CD4-positive, alpha-beta T cell treated with Interleukin-10 for 1 hour (primary cell): ENCODE data around the gene CWC27.
"Not testable (repeated sequence)": the region's sequence is repeated elsewhere in the genome, so short reads cannot be mapped to it uniquely, and the experiment has no call there.

ENCODE experiments used
- DNase-seq: peaks from one replicate; pipeline ENCODE4 v3.0.0-alpha.2; 2020

CWC27 gene

DNA sequence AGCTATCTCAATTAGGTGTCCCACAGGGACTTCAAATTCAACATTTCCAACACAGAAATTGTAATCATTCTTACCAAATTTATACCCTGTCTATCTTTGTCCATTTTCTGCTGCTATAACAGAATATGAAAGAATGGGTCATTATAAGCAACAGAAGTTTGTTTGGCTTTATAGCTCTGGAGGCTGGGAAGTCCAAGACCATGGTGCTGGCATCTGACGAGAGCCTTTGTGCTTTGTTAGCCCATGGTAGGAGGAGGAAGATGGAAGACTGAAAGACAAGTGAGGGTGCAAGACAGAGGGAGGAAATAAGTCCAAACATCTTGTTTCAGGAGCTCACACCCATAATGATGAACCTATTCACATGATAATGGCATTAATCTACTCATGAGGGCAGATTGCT lies 72.2 kb downstream of the CWC27 start:
- no peak for DNase-seq

DNA sequence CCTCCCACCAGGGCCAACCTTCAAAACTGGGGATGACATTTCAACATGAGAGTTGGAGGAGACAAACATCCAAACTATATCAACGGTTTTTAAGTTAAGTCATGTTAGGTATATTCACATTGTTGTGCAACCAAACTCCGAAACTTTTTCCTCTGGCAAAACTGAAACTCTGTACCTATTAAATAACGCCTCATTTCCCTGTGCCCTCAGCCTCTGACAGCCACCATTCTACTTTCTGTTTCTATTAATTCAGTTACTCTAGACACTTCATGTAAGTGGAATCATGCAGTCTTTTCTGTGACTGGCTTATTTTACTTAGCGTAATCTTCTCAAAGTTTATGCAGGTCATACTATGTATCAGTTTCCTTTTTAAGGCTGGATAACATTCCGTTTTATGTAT lies 85.0 kb downstream of the CWC27 start:
- DNase-seq: no peak

DNA sequence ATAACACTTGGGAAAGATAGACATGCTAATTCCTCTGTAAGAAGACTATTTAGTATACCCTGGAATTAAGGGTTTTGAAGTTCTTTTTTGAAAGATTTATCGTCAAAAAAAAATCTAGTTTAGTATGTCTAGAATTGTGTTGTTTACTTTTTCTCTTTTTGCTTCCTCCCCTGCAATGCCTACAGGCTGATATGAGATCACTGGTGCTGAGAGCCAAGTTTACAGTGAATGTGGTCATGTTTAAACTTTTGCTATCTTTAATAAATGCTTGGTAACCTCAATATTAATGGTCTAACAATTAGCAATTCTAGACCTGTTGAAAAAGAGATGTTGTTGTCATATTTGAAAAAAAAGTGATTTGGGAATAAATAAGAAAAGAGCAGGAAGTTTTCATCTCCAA lies 86.1 kb downstream of the CWC27 start:
- no peak for DNase-seq

DNA sequence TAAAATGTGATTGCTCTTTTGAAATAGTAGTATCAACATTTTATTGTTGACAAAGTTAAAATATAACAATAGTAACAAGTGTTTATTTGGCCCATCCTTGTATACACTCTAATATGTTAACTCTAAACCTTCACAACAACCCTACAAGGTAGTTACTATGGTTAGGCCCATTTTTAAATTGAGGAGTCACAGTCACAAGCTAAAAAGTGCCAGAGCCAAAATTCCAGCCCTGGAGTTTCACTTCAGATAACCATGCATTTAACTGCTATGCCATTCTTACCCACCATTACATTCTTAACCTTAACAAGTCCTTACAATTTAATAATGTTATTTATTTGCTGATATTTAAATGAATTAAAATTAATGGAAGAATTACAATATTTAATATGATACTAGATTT lies 91.2 kb downstream of the CWC27 start:
- DNase-seq: no peak

DNA sequence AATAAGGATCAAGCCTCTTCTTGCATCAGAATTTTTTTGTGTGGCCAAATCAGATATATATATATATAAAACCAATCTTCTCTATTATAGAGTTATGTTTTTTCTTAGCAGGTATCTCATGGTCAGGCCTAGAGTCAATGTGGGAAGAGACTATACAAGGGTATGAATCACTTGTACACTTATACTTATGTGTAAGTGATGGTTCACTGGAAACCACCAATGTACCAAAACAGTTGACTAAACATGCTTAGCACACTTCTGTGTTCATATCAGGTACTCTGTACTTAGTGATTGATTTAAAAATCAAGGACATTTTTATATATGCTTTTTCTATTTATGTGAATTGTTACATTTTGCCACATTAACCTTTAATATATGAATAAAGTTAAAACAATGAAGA lies 92.6 kb downstream of the CWC27 start:
- DNase-seq: no peak

DNA sequence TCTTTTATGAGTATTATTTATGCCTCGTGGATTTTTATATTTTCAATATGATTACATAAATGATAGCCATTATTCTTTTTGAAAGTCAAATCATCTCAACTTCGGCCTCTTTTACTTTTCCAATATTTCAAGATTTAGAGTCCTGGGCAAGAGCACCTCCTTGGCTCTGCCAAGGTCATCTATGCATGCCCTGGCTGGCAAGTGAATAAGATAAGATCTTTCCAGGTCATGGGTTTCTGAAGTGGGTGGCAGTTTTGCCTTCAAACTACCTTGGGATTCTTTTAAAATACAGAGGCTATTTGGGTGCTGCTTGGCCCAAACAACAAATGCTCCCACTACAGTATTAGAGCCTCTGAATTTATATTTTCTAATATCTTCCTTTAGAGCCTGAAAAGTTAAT lies 95.4 kb downstream of the CWC27 start:
- no peak for DNase-seq

DNA sequence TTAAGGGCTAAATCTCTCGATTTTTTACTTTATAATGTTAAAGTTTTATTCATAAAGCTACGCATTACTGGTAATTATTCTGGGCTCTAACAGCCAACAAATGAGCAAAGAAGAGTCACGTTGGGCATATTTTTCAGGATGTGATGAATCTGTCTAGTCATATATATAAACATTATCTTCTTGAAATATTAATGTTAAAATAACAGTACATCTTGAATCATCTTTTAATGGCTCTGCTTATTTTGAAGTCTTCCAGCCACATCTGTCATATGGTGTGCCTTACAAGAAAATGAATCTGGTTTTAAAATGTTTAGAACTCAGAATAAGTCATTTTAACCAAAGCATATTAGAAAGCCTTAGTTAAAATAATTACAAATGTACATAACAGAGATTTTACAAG lies 96.9 kb downstream of the CWC27 start:
- DNase-seq: no peak

DNA sequence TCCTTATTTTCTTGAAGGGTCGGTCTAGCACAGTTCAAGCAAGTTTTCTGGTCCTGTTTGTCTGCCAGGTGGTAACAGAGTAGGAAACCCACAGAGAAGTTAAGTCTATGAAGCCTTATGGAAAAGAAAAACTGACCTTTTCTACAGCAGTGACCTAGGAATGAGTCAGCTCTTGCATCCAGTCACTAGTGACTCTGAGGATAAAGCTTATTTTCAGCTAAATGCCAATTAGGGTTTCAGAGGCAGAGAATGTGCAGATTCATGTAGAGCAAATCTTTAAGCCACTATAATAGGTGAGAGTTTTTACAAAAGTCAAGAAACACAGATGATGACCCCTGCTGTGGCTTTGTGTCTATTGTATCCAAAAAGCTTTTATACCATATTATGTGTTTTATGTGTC lies 100.7 kb downstream of the CWC27 start:
- no peak for DNase-seq

DNA sequence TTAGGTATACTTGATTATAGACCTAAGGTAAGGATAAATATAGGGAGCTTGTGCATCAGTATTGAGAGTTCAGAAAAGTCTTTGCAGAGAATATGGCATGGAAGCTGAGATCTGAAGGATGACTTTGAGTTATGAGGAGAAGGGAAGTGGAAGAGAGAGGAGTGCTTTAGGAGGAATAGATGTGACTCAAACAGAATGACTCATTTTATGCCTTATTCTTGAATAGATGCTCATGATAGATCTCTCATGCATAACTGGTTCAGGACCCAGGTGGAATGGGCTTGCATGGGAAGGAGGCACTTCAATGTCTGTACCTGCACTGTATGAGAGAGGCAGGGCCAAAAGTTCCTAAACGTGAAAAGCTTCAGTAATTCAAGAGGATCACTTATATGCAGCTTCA lies 103.3 kb downstream of the CWC27 start:
- DNase-seq: no peak

DNA sequence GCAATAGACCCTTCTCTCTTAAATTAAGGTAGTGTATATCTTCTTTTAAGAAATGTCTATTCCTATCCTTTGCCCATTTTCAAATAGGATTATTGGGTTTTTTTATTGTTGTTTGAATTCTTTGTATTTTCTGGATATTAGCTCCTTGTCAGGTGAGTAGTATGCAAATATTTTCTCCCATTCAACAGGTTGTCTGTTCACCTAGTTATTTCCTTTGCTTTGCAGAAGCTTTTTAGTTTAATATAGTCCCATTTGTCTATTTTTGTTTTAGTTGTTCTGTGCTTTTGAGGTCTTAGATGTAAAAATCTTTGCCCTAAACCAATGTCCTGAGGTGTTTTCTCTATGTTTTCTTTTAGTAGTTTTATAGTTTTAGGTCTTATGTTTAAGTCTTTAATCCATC lies 104.7 kb downstream of the CWC27 start:
- DNase-seq: no peak

DNA sequence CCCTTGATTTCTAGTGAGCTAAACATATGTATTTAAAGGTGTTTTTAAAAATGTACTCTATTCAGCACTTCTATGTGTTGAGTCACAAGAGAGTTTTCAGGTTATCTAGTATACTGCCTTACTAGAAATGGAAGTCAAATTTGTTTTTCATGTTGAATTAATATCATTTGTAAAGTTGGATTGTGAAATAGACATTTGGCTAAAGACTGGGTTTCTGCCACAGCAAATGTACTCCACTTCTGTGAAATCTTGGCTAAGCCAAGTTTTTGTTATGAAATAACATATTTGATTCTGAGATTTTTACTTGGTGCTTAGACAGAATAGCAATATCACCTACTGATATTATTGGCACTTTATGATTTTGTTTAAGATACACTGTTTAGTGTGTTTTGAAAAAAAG lies 106.0 kb downstream of the CWC27 start:
- DNase-seq: no peak

DNA sequence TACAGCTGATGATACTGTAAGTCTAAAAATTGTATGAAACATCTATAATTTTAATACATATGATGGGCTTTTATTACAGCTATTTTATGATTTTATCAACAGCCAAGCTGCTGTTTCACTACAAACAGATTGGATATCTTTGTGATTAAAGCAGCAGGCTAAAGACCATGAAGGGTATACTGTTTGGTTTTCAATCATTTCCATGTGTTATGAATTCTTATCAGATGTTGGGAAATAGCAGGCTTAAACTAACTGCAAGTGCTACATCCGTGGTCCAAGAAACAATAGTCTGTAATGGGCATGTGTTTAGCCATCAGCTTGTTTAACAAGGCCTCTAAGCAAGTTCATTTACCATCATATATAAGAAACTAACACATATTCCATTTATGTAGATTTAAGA lies 107.5 kb downstream of the CWC27 start:
- DNase-seq: no peak

DNA sequence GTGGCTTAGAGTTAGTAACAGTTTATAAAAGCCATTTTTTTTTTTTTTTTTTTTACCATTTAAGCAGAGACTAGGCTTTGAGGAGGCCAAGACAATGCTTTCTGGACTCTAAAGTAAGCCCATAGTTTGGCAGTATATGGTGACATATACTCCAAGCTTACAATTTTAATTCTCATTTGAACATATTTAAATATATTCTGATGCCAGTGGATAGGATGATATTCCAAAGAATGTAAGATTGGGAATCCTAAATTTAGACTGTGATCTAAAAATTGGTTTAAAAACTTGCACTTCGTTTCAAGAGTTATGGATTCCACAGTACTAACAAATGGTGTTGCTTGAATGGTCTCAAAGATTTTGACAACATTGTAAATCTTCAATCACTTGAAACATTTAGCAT lies 112.1 kb downstream of the CWC27 start:
- DNase-seq: no peak

DNA sequence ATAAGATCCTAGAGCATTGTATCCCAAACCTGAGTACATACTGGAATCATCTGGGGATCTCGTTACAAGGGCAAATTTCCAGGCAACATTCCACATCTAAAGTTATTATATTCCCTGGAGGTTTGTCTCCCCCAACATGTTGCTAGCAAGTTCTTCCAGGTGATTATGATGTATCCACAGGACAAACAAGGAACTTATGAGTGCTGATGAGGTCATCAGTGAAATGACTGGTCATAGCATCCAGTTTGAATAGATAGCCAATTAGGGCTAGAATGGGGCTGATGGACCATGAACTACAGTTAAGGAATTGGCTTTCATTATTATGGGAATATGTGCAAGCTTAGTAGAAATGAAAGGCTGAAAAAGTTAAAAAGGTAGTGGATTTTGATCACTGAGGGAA lies 115.2 kb downstream of the CWC27 start:
- DNase-seq: no peak

DNA sequence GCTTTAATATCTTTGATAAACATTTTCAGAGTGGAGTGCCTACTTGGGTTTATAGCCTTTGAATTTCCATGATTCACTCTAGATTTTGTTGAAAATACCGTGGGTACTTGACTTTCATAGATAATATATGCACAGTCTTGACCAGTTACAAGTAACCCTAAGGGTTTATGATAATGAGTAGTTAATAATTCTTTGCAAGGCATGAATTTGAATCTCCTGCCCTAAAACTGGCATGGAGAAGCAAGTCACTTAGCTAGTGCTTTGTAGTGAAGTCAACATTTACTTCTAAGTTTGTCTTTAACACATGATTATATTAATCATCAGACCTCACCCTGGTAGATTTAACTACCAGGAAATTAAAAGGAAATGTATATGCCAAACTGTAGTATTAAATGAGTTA lies 115.8 kb downstream of the CWC27 start:
- no peak for DNase-seq

DNA sequence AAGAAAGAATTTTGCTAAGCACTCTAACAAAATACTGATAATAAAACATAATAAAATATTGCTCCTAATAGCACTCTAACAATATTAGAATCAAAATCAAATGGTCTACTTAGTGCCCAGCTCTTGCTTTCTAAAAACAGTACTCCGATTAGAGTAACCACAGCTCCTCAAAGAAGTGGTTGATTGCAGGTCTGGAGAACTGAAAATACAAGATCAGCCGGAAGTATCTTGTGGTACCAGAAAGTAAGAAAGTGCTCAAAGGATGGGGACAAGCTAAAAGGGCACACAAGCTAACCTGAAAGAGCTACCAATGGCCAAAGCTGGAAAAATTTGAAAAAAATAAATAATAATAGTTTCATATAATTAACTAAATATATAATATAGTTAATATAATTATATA lies 119.2 kb downstream of the CWC27 start:
- no peak for DNase-seq

DNA sequence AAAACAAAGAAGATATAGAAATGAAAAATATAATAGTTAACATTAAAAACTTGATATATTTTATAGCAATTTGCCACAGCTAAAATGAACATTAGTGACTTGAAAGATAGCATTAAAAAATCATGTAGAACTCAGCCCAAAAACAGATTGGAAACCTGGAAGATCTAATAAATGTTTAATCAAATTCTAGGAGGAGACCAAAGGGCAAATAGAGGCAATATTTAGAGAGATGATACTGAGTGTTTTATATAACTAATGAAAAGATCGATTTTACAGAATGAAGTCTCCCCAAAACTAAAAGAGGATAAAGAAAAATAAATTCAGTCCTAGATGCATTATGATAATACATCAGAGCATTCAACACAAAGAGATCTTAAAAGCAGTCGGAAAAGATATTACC lies 127.0 kb downstream of the CWC27 start:
- no peak for DNase-seq

DNA sequence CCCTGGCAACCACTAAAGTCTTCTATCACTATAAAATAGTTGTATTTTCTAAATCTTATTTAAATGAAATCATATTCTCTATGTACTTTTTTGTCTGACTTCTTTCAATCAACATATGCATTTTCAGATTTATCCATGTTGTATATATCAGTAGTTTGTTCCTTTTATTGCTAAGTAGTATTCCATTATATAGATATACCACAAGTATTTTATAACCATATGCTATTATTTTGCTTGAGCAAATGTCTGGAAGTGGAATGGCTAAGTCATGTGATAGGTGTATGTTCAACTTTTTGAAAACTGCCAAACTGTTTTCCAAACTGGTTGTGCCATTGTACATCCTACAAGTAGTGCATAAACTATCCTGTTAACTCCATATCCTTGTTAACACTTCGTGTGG lies 131.1 kb downstream of the CWC27 start:
- no peak for DNase-seq

DNA sequence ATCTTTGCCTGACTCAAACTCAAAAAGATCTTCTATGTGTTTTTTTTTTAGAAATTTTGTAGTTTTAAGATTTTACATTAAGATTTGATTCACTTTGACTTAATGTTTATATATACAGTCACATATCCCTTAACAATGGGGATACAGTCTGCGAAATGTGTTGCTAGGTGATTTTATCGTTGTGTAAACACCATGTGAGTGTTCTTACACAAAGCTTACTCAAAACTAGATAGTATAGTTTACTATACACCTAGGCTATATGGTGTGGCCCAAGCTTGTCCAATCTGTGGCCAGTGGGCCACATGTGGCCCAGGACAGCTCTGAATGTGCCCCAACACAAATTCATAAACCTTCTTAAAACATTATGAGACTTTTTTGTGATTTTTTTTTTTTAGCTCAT lies 131.9 kb downstream of the CWC27 start:
- DNase-seq: no peak

DNA sequence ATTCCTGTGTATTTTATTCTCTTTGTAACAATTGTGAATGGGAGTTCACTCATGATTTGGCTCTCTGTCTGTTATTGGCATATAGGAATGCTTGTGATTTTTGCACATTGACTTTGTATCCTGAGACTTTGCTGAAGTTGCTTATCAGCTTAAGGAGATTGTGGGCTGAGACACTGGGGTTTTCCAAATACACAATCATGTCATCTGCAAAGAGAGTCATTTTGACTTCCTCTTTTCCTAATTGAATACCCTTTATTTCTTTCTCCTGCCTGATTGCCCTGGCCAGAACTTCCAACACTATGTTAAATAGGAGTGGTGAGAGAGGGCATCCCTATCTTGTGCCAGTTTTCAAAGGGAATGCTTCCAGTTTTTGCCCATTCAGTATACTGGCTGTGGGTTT lies 138.7 kb downstream of the CWC27 start:
- DNase-seq: not testable (repeated sequence)

DNA sequence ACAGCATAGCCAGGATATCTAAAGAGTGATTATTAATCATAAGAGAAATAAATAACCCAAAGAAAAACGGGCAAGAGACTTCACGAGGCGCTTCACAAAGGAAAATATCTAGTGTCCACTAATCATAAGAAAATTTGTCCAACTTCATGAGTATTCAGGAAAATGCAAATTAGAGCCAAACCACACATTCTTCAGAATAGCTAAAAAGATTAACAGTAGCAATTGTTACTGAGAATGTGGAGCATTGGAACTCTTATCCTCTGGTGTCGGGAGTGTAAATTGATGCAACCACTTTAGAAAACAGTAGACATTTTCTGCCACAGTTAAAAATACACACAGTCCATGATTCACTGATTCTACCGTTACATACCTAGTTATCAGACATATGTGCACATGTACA lies 145.7 kb downstream of the CWC27 start:
- DNase-seq: no peak

DNA sequence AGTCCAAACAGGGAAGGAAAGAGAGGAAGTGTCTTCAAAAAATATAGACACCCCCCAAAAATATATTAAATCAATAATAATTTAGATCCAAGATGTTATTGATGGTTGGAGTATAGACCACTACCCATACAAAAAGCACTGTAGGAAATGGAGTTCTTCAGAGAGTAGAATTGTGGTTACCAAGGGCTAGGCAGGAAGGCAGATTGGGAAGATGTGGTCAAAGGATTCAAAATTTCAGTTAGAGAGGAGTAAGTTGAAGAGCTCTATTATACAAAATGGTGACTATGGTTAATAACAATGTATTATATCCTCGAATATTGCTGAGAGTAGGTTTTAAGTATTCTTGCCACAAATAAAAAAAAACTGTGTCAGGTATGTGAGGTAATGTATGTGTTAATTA lies 149.4 kb downstream of the CWC27 start:
- DNase-seq: no peak

DNA sequence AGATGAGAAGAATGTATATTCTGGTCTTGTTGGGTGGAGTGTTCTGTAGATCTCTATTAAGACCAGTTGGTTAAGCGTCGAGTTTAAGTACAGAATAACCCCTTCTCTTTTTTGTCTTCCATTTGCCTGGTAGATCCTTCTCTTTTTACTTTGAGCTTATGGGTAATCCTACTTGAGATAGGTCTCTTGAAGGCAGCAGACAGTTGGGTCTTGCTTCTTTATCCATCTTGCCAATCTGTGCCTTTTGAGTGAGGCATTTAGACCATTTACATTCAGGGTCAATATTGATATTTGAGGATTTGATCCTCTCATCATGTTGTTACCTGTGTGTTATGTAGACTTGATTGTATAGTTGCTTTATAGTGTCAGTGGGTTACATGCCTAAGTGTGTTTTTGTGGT lies 152.7 kb downstream of the CWC27 start:
- no peak for DNase-seq

DNA sequence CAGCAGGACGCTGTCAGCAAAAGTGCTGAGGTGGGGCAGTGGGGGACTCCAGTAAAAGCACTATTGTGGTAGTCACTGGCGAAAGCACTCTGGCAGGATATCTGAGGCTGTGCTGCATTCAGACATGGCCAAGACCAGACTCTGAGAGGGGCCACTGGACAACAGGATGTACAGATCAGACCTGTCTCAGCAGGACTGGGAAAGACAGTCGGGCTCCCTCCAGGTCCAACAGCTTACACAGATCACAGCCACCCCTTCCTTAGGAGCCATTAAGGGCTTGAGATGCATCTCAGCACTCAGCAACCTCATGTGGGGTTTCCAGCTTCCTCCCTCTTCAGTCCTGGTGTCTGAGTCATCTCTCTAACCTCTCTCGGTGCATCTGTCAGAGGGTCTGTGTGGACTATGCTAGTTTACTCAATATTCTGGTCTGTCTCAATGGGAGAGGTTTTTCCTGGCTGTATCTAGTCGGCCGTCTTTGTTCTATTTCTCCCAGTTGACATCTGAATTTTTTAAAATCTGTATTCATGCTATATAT lies 154.5 kb downstream of the CWC27 start:
- no peak for DNase-seq

DNA sequence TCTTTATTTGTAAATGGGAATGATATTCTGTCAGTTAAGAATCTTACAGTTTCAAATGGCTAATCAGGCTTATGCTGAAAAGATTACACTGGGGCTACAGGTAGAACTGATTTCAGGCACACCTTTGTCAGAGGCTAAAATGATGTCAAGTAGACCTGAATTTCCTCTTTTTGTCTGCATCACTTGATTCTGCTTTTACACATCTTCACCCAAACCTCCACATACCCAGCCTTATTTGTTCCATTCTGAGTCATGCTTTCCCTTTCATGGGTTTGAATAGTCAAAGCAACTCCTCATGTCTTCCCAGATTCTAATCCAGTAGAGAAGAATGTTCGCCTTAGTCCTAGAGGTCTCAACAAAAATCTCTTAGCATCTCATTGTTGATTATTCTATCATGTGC lies 156.4 kb downstream of the CWC27 start:
- DNase-seq: no peak

DNA sequence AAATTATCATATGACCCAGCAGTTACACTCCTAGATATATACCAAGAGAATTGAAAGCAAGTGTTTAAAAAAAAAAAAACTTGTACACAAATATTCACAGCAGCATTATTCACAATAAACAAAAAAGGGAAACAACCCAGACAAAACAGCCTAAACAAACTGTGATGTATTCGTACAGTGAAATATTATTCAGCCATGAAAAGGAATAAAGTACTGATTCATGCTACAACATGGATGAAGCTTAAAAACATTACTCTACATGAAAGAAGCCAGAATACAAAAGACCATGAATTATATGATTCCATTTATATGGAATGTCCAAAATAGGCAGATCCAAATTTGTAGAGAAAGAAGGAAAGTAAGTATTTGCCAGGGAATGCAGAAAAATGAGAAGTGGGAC lies 161.1 kb downstream of the CWC27 start:
- DNase-seq: no peak
